HG03135 (cell line): Measurements from ENCODE around the gene PRDM16.

Experiments used
- ATAC-seq: cut with Tn5 transposase; IDR thresholded peaks from one replicate; pipeline ENCODE4 v1.9.1; 2021; ENCODE audit warnings: mild to moderate bottlenecking, moderate library complexity; ENCODE audit not compliant: unreplicated experiment

PRDM16 gene

GRCh38 chr1:3250624-3251023 is 181.6 kb downstream of the PRDM16 start:
- no peak for ATAC-seq

- no peak for ATAC-seq
Measured at GRCh38 chr1:3251099-3251806, 182.2 kb downstream of the PRDM16 start.

- no peak for ATAC-seq
Measured at GRCh38 chr1:3251807-3252428, 182.9 kb downstream of the PRDM16 start.

GRCh38 chr1:3255680-3256079 is 186.7 kb downstream of the PRDM16 start:
- ATAC-seq: no peak

GRCh38 chr1:3257788-3258187 is 188.8 kb downstream of the PRDM16 start:
- ATAC-seq: no peak

- no peak for ATAC-seq
Measured at GRCh38 chr1:3258386-3259003, 189.5 kb downstream of the PRDM16 start.

- no peak for ATAC-seq
Measured at GRCh38 chr1:3259020-3259419, 190.0 kb downstream of the PRDM16 start.

- ATAC-seq: no peak
Measured at GRCh38 chr1:3261007-3261968, 192.3 kb downstream of the PRDM16 start.

- ATAC-seq: no peak
Measured at GRCh38 chr1:3261969-3262579, 193.1 kb downstream of the PRDM16 start.

- ATAC-seq: no peak
Measured at GRCh38 chr1:3262681-3263286, 193.8 kb downstream of the PRDM16 start.

GRCh38 chr1:3263790-3264189 is 194.8 kb downstream of the PRDM16 start:
- no peak for ATAC-seq

- no peak for ATAC-seq
Measured at GRCh38 chr1:3264456-3264855, 195.5 kb downstream of the PRDM16 start.

GRCh38 chr1:3265835-3266805 is 197.1 kb downstream of the PRDM16 start:
- no peak for ATAC-seq

- ATAC-seq: no peak
Measured at GRCh38 chr1:3266870-3267549, 198.0 kb downstream of the PRDM16 start.

- ATAC-seq: no peak
Measured at GRCh38 chr1:3267550-3268270, 198.7 kb downstream of the PRDM16 start.

GRCh38 chr1:3268281-3268680 is 199.3 kb downstream of the PRDM16 start:
- ATAC-seq: no peak

GRCh38 chr1:3270403-3271245 is 201.6 kb downstream of the PRDM16 start:
- no peak for ATAC-seq
